ENCODE measurements around the gene EML6.

EML6 gene

DNA sequence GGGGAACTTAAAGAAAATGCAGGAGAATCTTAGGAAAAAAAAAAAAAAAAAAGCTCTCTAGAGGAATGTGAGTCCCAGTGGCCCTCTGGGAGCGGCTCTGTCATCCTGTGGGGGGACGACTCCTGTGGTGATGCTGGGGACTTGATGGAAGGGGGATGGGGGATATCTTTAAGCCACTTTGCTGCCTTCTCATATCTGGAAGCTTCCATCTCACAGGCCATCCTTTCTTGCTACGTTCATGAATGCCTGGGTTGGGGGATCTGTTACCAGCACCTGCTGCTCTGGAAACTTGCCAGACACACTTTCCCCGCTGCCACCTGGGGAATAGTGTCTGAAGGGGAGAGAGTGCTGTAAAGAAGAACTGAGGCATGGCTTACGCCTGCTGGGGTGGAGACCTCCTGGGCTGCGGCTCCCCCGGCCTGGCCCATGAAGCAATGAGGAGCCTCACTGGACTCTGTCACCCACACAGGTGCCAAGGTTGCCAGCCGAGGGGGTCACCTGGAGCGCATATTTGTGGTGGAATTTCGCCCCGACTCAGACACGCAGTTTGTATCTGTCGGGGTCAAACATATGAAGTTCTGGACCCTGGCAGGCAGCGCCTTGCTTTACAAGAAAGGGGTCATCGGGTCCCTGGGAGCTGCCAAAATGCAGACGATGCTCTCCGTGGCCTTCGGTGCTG is 234.0 kb downstream of the EML6 start:
- DNase-seq, result no peak
- no peak overlapping the region for H3K27ac ChIP-seq
- in situ Hi-C loops (cut with HindIII; ENCODE audit: low pct_ligation_motif_present, low sequenced_read_pairs), result no loop called here
- H3K27me3 ChIP-seq (replicated peaks), result no peaks in the 10 kb centered on the region
- no peak for TF ChIP-seq CTCF (IDR thresholded peaks at IDR 0.05; ENCODE audit: low read depth, low read length, missing control alignments)
- no peak overlapping the region for H3K4me3 ChIP-seq (ENCODE audit: low read depth, low read length)
- no peaks in the 10 kb centered on the region for H3K36me3 ChIP-seq (replicated peaks)

DNA sequence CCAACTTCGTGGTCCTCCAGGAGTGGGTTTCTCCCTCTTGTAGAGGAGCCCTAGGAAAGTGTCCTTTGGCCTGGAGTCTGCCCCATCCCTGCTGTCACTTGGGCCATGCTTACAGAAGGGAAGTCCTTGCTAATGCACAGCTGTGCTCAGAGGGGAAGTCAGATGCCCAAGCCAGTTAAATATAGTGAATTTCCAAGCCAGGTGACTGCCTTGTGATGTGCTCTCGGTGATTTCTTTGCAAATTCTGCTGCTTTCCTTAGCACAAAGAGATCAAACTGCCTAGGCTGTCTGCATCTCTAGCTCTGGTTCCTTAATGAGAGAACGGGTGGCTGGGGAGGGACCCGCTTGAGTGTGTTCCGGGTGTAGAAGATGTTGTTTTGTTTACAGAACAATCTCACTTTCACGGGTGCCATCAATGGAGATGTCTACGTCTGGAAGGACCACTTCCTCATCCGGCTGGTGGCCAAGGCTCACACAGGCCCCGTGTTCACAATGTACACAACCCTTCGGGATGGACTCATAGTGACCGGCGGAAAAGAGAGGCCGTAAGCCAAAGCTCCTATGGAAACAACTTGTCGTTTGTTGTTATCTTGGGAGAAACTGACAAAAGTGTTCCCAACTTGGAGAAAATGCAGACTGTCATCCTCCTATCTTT is 235.4 kb downstream of the EML6 start:
- Histone ChIP-seq H3K4me3 (ENCODE audit: low read depth, low read length) (no peak overlapping the region), H3K27ac (no peak overlapping the region), H3K27me3 (replicated peaks) (no peaks in the 10 kb centered on the region), H3K36me3 (replicated peaks) (no peaks in the 10 kb centered on the region)
- no peak for TF ChIP-seq CTCF (IDR thresholded peaks at IDR 0.05; ENCODE audit: low read depth, low read length, missing control alignments)
- no peak for DNase-seq
- in situ Hi-C loops (cut with HindIII; ENCODE audit: low pct_ligation_motif_present, low sequenced_read_pairs), result no loop called here

DNA sequence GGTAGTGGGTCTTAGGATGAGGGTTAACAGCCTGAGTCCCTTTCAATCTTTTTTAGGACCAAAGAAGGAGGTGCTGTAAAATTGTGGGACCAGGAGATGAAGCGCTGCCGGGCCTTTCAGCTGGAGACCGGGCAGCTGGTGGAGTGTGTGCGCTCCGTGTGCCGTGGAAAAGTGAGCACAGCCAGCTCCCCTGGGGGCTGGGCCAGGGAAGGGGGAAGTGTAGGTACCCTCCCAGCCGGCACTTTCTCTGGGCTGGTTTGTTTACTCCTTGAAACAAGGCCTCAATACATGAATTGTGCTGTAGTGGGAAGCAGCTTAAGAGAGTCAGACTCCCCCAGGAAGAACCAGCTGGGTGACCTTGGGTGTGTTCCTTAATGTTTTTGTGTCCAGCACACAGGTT is 236.7 kb downstream of the EML6 start:
- no peak for TF ChIP-seq CTCF (IDR thresholded peaks at IDR 0.05; ENCODE audit: low read depth, low read length, missing control alignments)
- no peak for DNase-seq
- H3K27ac ChIP-seq, result no peak overlapping the region
- H3K4me3 ChIP-seq (ENCODE audit: low read depth, low read length), result no peak overlapping the region
- in situ Hi-C loops (cut with HindIII; ENCODE audit: low pct_ligation_motif_present, low sequenced_read_pairs), result no loop called here
- H3K27me3 ChIP-seq (replicated peaks), result no peaks in the 10 kb centered on the region
- H3K36me3 ChIP-seq (replicated peaks), result no peaks in the 10 kb centered on the region

- Histone ChIP-seq H3K27ac (no peak overlapping the region), H3K4me3 (ENCODE audit: low read depth, low read length) (no peak overlapping the region), H3K36me3 (replicated peaks) (peaks cover 13% of the 10 kb centered on the region), H3K27me3 (replicated peaks) (no peaks in the 10 kb centered on the region)
- no peak for TF ChIP-seq CTCF (IDR thresholded peaks at IDR 0.05; ENCODE audit: low read depth, low read length, missing control alignments)
- no peak for DNase-seq
- in situ Hi-C loops (cut with HindIII; ENCODE audit: low pct_ligation_motif_present, low sequenced_read_pairs), result no loop called here
Observed at GRCh38 chr2:54962511-54962910, 239.0 kb downstream of the EML6 start.

DNA sequence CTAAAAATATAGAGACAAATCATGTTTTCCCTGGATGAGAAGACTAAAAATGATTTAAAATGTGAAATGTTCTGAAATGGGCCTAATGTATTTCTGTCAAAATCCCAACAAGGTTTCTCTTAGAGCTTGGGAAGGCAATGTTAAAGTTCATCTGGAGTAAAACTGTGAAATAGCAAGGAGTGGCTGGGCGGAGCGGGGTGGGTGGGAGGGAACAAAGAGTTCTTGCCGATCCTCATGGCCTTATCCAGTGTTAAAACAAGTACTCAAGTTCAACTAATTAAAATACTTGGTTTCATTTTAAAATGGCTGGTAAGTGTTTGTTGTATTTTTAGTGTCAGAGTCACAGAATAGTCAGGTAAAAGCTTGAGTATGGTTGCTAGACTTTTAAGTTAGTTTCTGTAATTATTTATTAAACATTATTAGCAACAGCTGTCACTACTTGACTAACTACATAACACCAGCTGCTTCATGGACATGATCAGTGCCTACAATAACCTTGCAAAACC is 239.5 kb downstream of the EML6 start:
- no peak for DNase-seq
- no peak overlapping the region for H3K4me3 ChIP-seq (ENCODE audit: low read depth, low read length)
- H3K36me3 ChIP-seq (replicated peaks), result peaks cover 17% of the 10 kb centered on the region
- no peaks in the 10 kb centered on the region for H3K27me3 ChIP-seq (replicated peaks)
- H3K27ac ChIP-seq, result no peak overlapping the region
- TF ChIP-seq CTCF (IDR thresholded peaks at IDR 0.05; ENCODE audit: low read depth, low read length, missing control alignments), result no peak
- in situ Hi-C loops (cut with HindIII; ENCODE audit: low pct_ligation_motif_present, low sequenced_read_pairs), result no loop called here
